Thoracic aorta (tissue), 2 donors: ENCODE results near the gene PRDX3. TPM values are rescaled to one million over a fixed set of nuclear protein-coding genes. Genes with fewer than 3 reads are reported as not detected.

ENCODE experiments used
- ATAC-seq: fragments of 150-250 bp; one replicate; pipeline ENCODE4 v1.8.0; 2017; ENCODE audit warnings: low read depth; ENCODE audit not compliant: insufficient number of reproducible peaks, low FRiP score
- DNase-seq: peaks from one replicate; pipeline ENCODE4 v3.0.0-alpha.2; 2020; ENCODE audit warnings: low spot score
- H3K27ac ChIP-seq, 2 donors: fragments of 200-600 bp; sonication (generic); 1 replicate in 1 of 2; 2 replicates in 1 of 2; pipeline ENCODE4 v1.5.1; 2016; ENCODE audit warnings: mild to moderate bottlenecking in 2 of 2, moderate library complexity in 2 of 2
- H3K27me3 ChIP-seq: fragments of 200-600 bp; sonication (generic); replicated peaks from 2 replicates; pipeline ENCODE4 v1.6.0; 2016; ENCODE audit warnings: mild to moderate bottlenecking; ENCODE audit not compliant: insufficient read depth
- H3K36me3 ChIP-seq: fragments of 200-600 bp; sonication (generic); one replicate; pipeline ENCODE4 v1.5.1; 2016
- H3K4me1 ChIP-seq, 2 donors: fragments of 200-600 bp; sonication (generic); 1 replicate in 1 of 2; 2 replicates in 1 of 2; pipeline versions ENCODE4 v1.5.1 to v1.6.0; 2016; ENCODE audit warnings: low read depth in 2 of 2, mild to moderate bottlenecking in 1 of 2; ENCODE audit not compliant: control insufficient read depth in 1 of 2
- H3K4me3 ChIP-seq: fragments of 200-600 bp; sonication (generic); 2 replicates; pipeline ENCODE4 v1.5.1; 2016; ENCODE audit warnings: mild to moderate bottlenecking
- H3K9me3 ChIP-seq: fragments of 200-600 bp; sonication (generic); 2 replicates; pipeline ENCODE4 v1.5.1; 2016
- total RNA-seq, 2 donors: library from RNA; depleted of rRNA; stranded (reverse); fragments of >200 nt; gene quantifications; one replicate each; pipeline versions ENCODE4 v1.1.0 to v1.2.3, GENCODE V29; 2016
- TF ChIP-seq, protein P1 (sequence below): fragments of 200-600 bp; sonication (generic); IDR thresholded peaks from one replicate; pipeline ENCODE4 v1.5.1; 2019; ENCODE audit warnings: antibody characterized with exemption

PRDX3 gene
- total RNA-seq, 2 donors from 2014 or later = 64.4 to 77.6 TPM

DNA sequence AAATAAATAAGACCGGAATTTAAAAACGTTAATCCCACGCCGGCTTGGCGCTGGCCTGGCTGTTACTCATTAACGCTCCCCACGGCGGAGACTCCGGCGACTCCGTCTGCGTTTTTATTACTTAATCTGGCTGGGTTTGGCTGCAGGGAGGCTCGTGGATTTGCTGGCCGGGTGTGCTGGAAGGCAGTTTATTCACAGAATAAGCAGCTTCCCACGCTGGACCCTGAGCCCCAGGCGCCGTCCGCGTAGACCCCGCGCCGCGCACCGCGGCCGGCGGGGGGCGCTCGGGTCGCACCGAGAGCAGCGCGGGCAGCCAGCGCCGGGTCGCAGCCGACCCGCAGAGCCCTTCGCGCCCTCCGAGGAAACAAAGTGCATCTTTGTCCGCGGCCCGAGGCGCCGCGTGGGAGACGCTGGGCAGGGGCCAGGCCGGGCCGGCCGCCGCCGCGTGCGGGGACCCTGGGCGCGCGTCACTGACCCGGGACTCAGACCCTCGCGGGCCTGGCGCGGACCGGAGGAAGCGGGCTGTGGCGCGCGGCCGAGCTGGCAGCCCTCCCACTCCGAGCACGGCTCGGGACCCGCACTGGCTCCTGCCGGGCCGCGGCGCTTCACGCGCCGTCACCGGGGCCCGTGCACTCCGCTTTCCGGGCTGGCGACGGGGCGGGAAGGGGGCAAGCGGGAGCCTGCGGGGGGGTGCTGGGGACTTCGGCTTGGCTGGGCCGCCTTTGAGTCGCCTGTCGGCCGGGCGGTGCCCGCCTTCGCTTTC, 28.2 kb upstream of the PRDX3 start:
- H3K4me1 ChIP-seq = peaks cover 22 to 30% of the 10 kb centered on the region in 2 donors
- peak; percentile 29 for ATAC-seq
- TF ChIP-seq, protein P1, sequence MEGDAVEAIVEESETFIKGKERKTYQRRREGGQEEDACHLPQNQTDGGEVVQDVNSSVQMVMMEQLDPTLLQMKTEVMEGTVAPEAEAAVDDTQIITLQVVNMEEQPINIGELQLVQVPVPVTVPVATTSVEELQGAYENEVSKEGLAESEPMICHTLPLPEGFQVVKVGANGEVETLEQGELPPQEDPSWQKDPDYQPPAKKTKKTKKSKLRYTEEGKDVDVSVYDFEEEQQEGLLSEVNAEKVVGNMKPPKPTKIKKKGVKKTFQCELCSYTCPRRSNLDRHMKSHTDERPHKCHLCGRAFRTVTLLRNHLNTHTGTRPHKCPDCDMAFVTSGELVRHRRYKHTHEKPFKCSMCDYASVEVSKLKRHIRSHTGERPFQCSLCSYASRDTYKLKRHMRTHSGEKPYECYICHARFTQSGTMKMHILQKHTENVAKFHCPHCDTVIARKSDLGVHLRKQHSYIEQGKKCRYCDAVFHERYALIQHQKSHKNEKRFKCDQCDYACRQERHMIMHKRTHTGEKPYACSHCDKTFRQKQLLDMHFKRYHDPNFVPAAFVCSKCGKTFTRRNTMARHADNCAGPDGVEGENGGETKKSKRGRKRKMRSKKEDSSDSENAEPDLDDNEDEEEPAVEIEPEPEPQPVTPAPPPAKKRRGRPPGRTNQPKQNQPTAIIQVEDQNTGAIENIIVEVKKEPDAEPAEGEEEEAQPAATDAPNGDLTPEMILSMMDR = peak; percentile 44
- H3K27me3 ChIP-seq = no peaks in the 10 kb centered on the region
- peak; percentile 54 for DNase-seq
- H3K36me3 ChIP-seq = no peaks in the 10 kb centered on the region
- H3K9me3 ChIP-seq = no peaks in the 10 kb centered on the region
- H3K27ac ChIP-seq = peak overlapping the region; percentile 93 to 94
- peak overlapping the region; percentile 95 for H3K4me3 ChIP-seq

DNA sequence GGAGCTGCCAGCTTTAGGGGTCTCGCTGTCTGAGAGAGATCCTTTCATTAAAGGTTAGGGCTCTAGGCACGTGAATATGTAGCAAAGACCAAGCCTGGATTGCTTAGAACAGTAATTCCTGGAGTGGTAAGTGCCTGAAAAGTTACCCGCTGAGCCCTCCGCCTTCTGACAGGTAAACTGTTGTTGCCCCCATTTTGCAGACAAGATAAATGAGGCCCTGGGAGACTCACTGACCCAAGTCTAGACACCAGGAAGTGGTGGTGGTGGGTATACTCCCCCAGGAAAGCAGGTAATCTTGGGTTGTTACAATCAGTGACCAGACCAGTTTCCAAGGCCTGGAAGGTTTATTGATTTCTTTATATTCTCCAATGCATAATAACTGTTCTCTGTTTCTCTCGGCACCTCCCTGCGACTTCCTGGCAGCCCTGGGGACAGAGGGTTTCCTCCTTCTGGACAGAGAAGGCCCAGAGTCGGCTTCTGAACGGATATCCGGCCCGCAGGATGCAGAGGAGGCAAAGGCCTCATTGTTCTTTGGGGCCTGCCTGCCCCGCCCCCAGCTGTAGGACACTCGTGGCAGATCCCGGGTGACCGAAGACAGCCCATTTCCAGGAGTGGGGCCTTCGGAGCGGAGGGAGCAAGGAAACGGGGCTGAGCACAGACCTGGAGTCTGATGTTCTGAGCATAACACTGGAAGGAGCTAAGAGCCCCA, 27.4 kb upstream of the PRDX3 start:
- no peaks in the 10 kb centered on the region for H3K36me3 ChIP-seq
- peak overlapping the region; percentile 93 to 94 for H3K27ac ChIP-seq
- peak overlapping the region; percentile 95 for H3K4me3 ChIP-seq
- H3K4me1 ChIP-seq = peaks cover 17 to 23% of the 10 kb centered on the region in 2 donors
- no peak for ATAC-seq
- TF ChIP-seq, protein P1 = no peak
- H3K9me3 ChIP-seq = no peaks in the 10 kb centered on the region
- DNase-seq = peak; percentile 36
- H3K27me3 ChIP-seq = no peaks in the 10 kb centered on the region

DNA sequence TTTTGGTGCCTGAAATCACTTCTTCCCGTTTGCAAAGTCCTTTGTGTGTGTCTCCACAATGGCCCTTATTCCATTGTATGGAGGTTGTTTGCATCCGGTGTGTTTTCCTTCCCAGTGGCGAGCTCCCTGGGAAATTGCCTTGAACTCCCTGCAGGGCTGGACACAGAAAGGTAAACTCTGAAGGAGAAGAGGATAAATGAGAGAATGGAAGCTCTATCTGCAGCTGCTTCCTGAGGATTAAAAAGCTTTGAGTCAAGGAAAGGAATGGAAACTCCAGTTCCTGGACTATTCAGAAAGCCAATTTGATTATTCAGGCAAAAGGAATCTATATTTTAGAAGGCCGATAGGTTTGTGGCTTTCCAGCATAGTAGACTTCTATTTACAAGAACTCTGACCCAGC, 24.4 kb upstream of the PRDX3 start:
- Histone ChIP-seq H3K4me3 (no peak overlapping the region), H3K4me1 (peaks cover 8 to 9% of the 10 kb centered on the region in 2 donors), H3K36me3 (no peaks in the 10 kb centered on the region), H3K9me3 (no peaks in the 10 kb centered on the region), H3K27me3 (no peaks in the 10 kb centered on the region), H3K27ac (no peak overlapping the region)
- ATAC-seq (no peak), DNase-seq (no peak)
- TF ChIP-seq, protein P1 = no peak

DNA sequence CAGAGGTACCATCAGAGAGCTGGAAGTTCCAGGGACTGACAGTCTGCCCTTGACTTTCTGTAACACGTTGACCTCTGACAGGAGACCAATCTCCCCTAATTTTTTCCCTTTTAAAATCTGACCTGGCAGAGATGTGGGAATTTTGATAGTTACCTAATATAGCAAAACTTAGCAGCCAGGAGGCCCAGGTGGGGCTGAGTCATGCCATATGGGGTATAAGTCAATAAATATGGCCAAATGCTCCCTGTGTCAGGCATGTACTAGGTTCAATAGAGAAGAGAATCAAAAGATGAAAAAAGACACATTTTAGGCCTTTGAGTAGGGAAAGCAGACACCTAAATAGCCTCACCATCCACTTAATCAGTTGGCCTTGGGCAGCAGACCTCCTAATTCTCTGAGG, 22.6 kb upstream of the PRDX3 start:
- H3K36me3 ChIP-seq = no peaks in the 10 kb centered on the region
- TF ChIP-seq, protein P1 = no peak
- no peak overlapping the region for H3K27ac ChIP-seq
- H3K4me1 ChIP-seq = peaks cover 6 to 7% of the 10 kb centered on the region in 2 donors
- no peak overlapping the region for H3K4me3 ChIP-seq
- ATAC-seq (no peak), DNase-seq (no peak)
- no peaks in the 10 kb centered on the region for H3K9me3 ChIP-seq
- no peaks in the 10 kb centered on the region for H3K27me3 ChIP-seq

DNA sequence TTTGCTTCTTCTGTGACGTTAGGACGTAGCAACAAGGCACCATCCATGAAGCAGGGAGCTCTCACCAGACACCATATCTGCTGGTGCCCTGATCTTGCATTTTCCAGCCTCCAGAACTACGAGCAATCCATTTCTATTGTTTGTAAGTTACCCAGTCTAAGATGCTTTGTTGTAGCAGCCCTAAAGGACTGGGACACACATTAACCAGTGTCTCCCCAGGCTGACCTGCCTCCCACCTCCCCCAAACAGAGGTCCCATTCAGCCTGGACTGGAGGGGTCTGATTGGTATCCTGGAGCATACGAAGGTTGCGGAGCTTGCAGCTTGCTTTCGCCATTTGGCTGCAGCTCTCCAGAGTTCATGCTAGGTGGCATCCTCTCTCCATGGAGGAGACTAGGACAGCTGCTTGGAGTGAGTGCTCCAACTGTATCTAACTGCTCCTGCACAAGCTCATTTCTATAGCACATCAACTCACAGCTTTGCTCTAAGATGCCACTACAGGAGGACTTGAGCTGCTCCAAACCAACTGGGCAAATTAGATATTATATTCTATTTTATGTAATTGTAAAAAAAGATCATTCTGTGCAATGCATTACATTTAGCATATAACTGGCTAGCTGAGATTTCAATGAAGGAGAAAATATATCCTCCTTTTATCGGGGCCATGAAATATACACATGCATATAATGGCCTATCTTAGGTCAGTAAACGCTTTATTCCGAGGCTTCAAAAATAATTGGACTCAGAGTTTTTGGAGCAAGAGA, 20.8 kb upstream of the PRDX3 start:
- Histone ChIP-seq H3K4me1 (no peaks in the 10 kb centered on the region), H3K27ac (no peak overlapping the region), H3K27me3 (no peaks in the 10 kb centered on the region), H3K36me3 (no peaks in the 10 kb centered on the region), H3K9me3 (no peaks in the 10 kb centered on the region), H3K4me3 (no peak overlapping the region)
- TF ChIP-seq, protein P1 = peak; percentile 76
- ATAC-seq (peak; percentile 67), DNase-seq (no peak)
